ENCODE measurements around the gene EFCAB5. TPM values are rescaled to one million over a fixed set of nuclear protein-coding genes. Genes with fewer than 3 reads are reported as not detected.
"Not testable (repeated sequence)": the region's sequence is repeated elsewhere in the genome, so short reads cannot be mapped to it uniquely, and the experiment has no call there.

The EFCAB5 gene
- polyA plus RNA-seq, 1 of the 3 experiments (the other 2 are of a cell fraction): 0.05 TPM

- TF ChIP-seq ZBTB33 (IDR thresholded peaks at IDR 0.05; ENCODE audit: borderline replicate concordance, low read depth) (no peak), GATA2 (CRISPR knock-in tag; IDR thresholded peaks at IDR 0.05) (no peak), USF2 (IDR thresholded peaks at IDR 0.05; ENCODE audit: borderline replicate concordance, low read depth, low read length) (no peak), NRF1 (IDR thresholded peaks at IDR 0.05; ENCODE audit: low read depth, low read length) (no peak), FOXJ3 (CRISPR knock-in tag; IDR thresholded peaks at IDR 0.05) (no peak), RAD21 (IDR thresholded peaks at IDR 0.05; ENCODE audit: low read length) (no peak)
Observed at GRCh38 chr17:29892201-29892600, 49.2 kb upstream of the EFCAB5 start (continued).

- H3K4me1 ChIP-seq (ENCODE audit: control insufficient read depth in 1 of 2, insufficient read depth in 2 of 2, low read depth in 1 of 2, low read length in 1 of 2); DNase-seq; H4K20me1 ChIP-seq (ENCODE audit: insufficient read depth); H3K9me3 ChIP-seq; H3K27ac ChIP-seq (ENCODE audit: low read depth in 2 of 2, low read length in 1 of 2); H3K27me3 ChIP-seq (ENCODE audit: insufficient read depth); H3K4me2 ChIP-seq; H3K9me2 ChIP-seq; H3K4me3 ChIP-seq (ENCODE audit: low read depth in 2 of 2, low read length in 1 of 2); H3K9ac ChIP-seq; H3F3A ChIP-seq (replicated peaks; ENCODE audit: insufficient read depth); H2AFZ ChIP-seq (ENCODE audit: low read depth); POLR2A ChIA-PET; H3K36me3 ChIP-seq (replicated peaks in 1 of 2; ENCODE audit: control insufficient read depth in 1 of 2, insufficient read depth in 2 of 2, low read length in 1 of 2): not testable (repeated sequence)
- 97% methylated on average over 4 of the region's 4 CpGs for WGBS (ENCODE audit: low lambda C conversion rate)
- peaks cover 54% of the 10 kb centered on the region; the same call in 1 of the 2 replicates for H3K79me2 ChIP-seq (ENCODE audit: insufficient read depth)
- CTCF ChIA-PET: interaction anchor here (0.6 kb wide), 1 partner anchor 24 kb away, joined by 4 read pairs; no protein-coding TSS in a partner anchor
Observed at GRCh38 chr17:29897136-29897535, 44.3 kb upstream of the EFCAB5 start.

- Histone ChIP-seq H4K20me1 (ENCODE audit: insufficient read depth) (no peaks in the 10 kb centered on the region), H3K9me3 (no peaks in the 10 kb centered on the region; the same call in 1 of the 2 replicates), H2AFZ (ENCODE audit: low read depth) (no peak overlapping the region), H3K4me1 (ENCODE audit: control insufficient read depth in 1 of 2, insufficient read depth in 2 of 2, low read depth in 1 of 2, low read length in 1 of 2) (no peaks in the 10 kb centered on the region; a peak in 1 of 4 replicates), H3K27me3 (ENCODE audit: insufficient read depth) (no peaks in the 10 kb centered on the region), H3K27ac (ENCODE audit: low read depth in 2 of 2, low read length in 1 of 2) (no peak overlapping the region), H3K4me2 (no peak overlapping the region), H3K9me2 (no peaks in the 10 kb centered on the region), H3K36me3 (replicated peaks in 1 of 2; ENCODE audit: control insufficient read depth in 1 of 2, insufficient read depth in 2 of 2, low read length in 1 of 2) (no peaks in the 10 kb centered on the region), H3K79me2 (ENCODE audit: insufficient read depth) (peaks cover 84% of the 10 kb centered on the region), H3K9ac (no peak overlapping the region), H3K4me3 (ENCODE audit: low read depth in 2 of 2, low read length in 1 of 2) (no peak overlapping the region), H3F3A (replicated peaks; ENCODE audit: insufficient read depth) (peaks cover 7% of the 10 kb centered on the region)
- no peak for TF ChIP-seq CTCF (IDR thresholded peaks at IDR 0.05)
- TF ChIP-seq RCOR1 (IDR thresholded peaks at IDR 0.05; ENCODE audit: low read length): no peak
- no peak for TF ChIP-seq YY1 (IDR thresholded peaks at IDR 0.05; ENCODE audit: low read depth)
- no peak for TF ChIP-seq NRF1 (IDR thresholded peaks at IDR 0.05; ENCODE audit: low read depth, low read length)
- no peak for TF ChIP-seq EP300 (IDR thresholded peaks at IDR 0.05; ENCODE audit: borderline replicate concordance in 1 of 2, low read depth in 1 of 2, low read length in 1 of 2)
- no peak for TF ChIP-seq RFX5 (IDR thresholded peaks at IDR 0.05; ENCODE audit: low read length)
- TF ChIP-seq USF1 (IDR thresholded peaks at IDR 0.05; ENCODE audit: borderline replicate concordance, low read depth): no peak
- TF ChIP-seq GATA2 (CRISPR knock-in tag; IDR thresholded peaks at IDR 0.05): no peak
- TF ChIP-seq RXRA (IDR thresholded peaks at IDR 0.05; ENCODE audit: borderline replicate concordance, low read depth): no peak
- no peak for TF ChIP-seq JUND (IDR thresholded peaks at IDR 0.05)
- TF ChIP-seq SIN3A (IDR thresholded peaks at IDR 0.05; ENCODE audit: borderline replicate concordance, low read depth, low read length): no peak
- TF ChIP-seq CHD2 (IDR thresholded peaks at IDR 0.05; ENCODE audit: low read length, partially characterized antibody): no peak
- no peak for DNase-seq
- CTCF ChIA-PET: interaction anchor here (0.7 to 1.5 kb wide), 3 partner anchors 21 to 437 kb away, joined by 3 to 6 read pairs (median 3); no protein-coding TSS in a partner anchor
- WGBS (ENCODE audit: low lambda C conversion rate): 99% methylated on average over 2 of the region's 2 CpGs
- POLR2A ChIA-PET: no interaction called here
Observed at GRCh38 chr17:29903471-29903870, 38.0 kb upstream of the EFCAB5 start.
